Neural crest cell (in vitro differentiated cells): ENCODE results near the gene USP9Y. TPM values are rescaled to one million over a fixed set of nuclear protein-coding genes. Genes with fewer than 3 reads are reported as not detected.

ENCODE experiments used
- DNase-seq: peaks from one replicate; pipeline ENCODE4 v3.0.0; 2021; ENCODE audit warnings: low read depth, mixed read lengths, low spot score
- H3K27ac Mint-ChIP-seq: one replicate; pipeline ENCODE4 v1.8.0; 2021; ENCODE audit warnings: mild to moderate bottlenecking, mixed read lengths; ENCODE audit not compliant: unreplicated experiment
- H3K27me3 Mint-ChIP-seq: 2 replicates; pipeline ENCODE4 v1.8.0; 2021; ENCODE audit warnings: low read depth, mild to moderate bottlenecking, mixed read lengths
- H3K36me3 Mint-ChIP-seq: 2 replicates; pipeline ENCODE4 v1.8.0; 2021; ENCODE audit warnings: low read depth, mild to moderate bottlenecking, mixed read lengths
- H3K4me1 Mint-ChIP-seq: 2 replicates; pipeline ENCODE4 v1.8.0; 2021; ENCODE audit warnings: mixed read lengths
- H3K4me3 Mint-ChIP-seq: one replicate; pipeline ENCODE4 v1.8.0; 2021; ENCODE audit warnings: mild to moderate bottlenecking, mixed read lengths
- H3K9me3 Mint-ChIP-seq: 2 replicates; pipeline ENCODE4 v1.8.0; 2021; ENCODE audit warnings: mixed read lengths
- CTCF ChIP-seq: fragments of 200-600 bp; sonication (generic); conservative IDR thresholded peaks from 2 replicates; pipeline ENCODE4 v1.5.0; 2021; ENCODE audit warnings: antibody characterized with exemption, mild to moderate bottlenecking
- total RNA-seq: library from RNA; stranded (reverse); gene quantifications from 2 replicates; pipeline ENCODE4 v1.2.1, GENCODE V29; 2021

The USP9Y gene
- total RNA-seq, 1 donor from 2014 or later = not detected

- Mint-ChIP-seq H3K27me3 (no peaks in the 10 kb centered on the region), H3K4me3 (no peak overlapping the region), H3K9me3 (no peaks in the 10 kb centered on the region), H3K4me1 (no peaks in the 10 kb centered on the region), H3K27ac (no peak overlapping the region), H3K36me3 (no peaks in the 10 kb centered on the region)
- DNase-seq = no peak
- TF ChIP-seq CTCF = no peak
These were observed 22.9 kb upstream of the USP9Y start for GRCh38 chrY:12678111-12678510.

GRCh38 chrY:12681535-12681934 is 19.5 kb upstream of the USP9Y start:
- H3K27me3 Mint-ChIP-seq = no peaks in the 10 kb centered on the region
- no peak overlapping the region for H3K4me3 Mint-ChIP-seq
- no peak for TF ChIP-seq CTCF
- H3K9me3 Mint-ChIP-seq = no peaks in the 10 kb centered on the region
- H3K36me3 Mint-ChIP-seq = no peaks in the 10 kb centered on the region
- H3K4me1 Mint-ChIP-seq = no peaks in the 10 kb centered on the region
- H3K27ac Mint-ChIP-seq = no peak overlapping the region
- DNase-seq = no peak

- Mint-ChIP-seq H3K27ac (no peak overlapping the region), H3K9me3 (no peaks in the 10 kb centered on the region), H3K4me1 (no peaks in the 10 kb centered on the region), H3K27me3 (no peaks in the 10 kb centered on the region), H3K4me3 (no peak overlapping the region), H3K36me3 (no peaks in the 10 kb centered on the region)
- TF ChIP-seq CTCF = no peak
- DNase-seq = no peak
These were observed 12.7 kb upstream of the USP9Y start for GRCh38 chrY:12688337-12688736.

GRCh38 chrY:12700087-12700486 is 944 bp upstream of the USP9Y start:
- TF ChIP-seq CTCF = no peak
- H3K4me1 Mint-ChIP-seq = no peaks in the 10 kb centered on the region
- H3K4me3 Mint-ChIP-seq = no peak overlapping the region
- H3K36me3 Mint-ChIP-seq = no peaks in the 10 kb centered on the region
- no peaks in the 10 kb centered on the region for H3K9me3 Mint-ChIP-seq
- H3K27ac Mint-ChIP-seq = no peak overlapping the region
- no peak for DNase-seq
- no peaks in the 10 kb centered on the region for H3K27me3 Mint-ChIP-seq

GRCh38 chrY:12702174-12702573 is 1.1 kb downstream of the USP9Y start:
- no peak for TF ChIP-seq CTCF
- no peak for DNase-seq
- no peak overlapping the region for H3K4me3 Mint-ChIP-seq
- no peak overlapping the region for H3K27ac Mint-ChIP-seq
- H3K9me3 Mint-ChIP-seq = no peaks in the 10 kb centered on the region
- H3K4me1 Mint-ChIP-seq = no peaks in the 10 kb centered on the region
- H3K27me3 Mint-ChIP-seq = no peaks in the 10 kb centered on the region
- no peaks in the 10 kb centered on the region for H3K36me3 Mint-ChIP-seq

GRCh38 chrY:12710460-12710859 is 9.4 kb downstream of the USP9Y start:
- Mint-ChIP-seq H3K27ac (no peak overlapping the region), H3K4me3 (no peak overlapping the region), H3K4me1 (no peaks in the 10 kb centered on the region), H3K27me3 (no peaks in the 10 kb centered on the region), H3K36me3 (no peaks in the 10 kb centered on the region), H3K9me3 (no peaks in the 10 kb centered on the region)
- DNase-seq = no peak
- TF ChIP-seq CTCF = no peak
